ENCODE data around the gene USP11. TPM values are rescaled to one million over a fixed set of nuclear protein-coding genes. Genes with fewer than 3 reads are reported as not detected.

Gene USP11
- total RNA-seq, 1 donor from 2014 or later: 194 TPM

- Mint-ChIP-seq H3K4me3 (ENCODE audit: unreplicated experiment) (no peak overlapping the region), H3K27ac (ENCODE audit: unreplicated experiment) (no peak overlapping the region), H3K4me1 (ENCODE audit: unreplicated experiment) (peaks cover 7% of the 10 kb centered on the region), H3K9me3 (ENCODE audit: unreplicated experiment) (no peaks in the 10 kb centered on the region), H3K27me3 (ENCODE audit: unreplicated experiment) (no peaks in the 10 kb centered on the region), H3K36me3 (ENCODE audit: unreplicated experiment) (peaks cover 38% of the 10 kb centered on the region)
- TF ChIP-seq CTCF (IDR thresholded peaks at IDR 0.05): no peak
- DNase-seq (ENCODE audit: extremely low spot score, unreplicated experiment): no peak
These were observed 6.7 kb upstream of the USP11 start for GRCh38 chrX:47226071-47226470.

- Mint-ChIP-seq H3K36me3 (ENCODE audit: unreplicated experiment) (peaks cover 38% of the 10 kb centered on the region), H3K9me3 (ENCODE audit: unreplicated experiment) (no peaks in the 10 kb centered on the region), H3K27me3 (ENCODE audit: unreplicated experiment) (no peaks in the 10 kb centered on the region), H3K4me3 (ENCODE audit: unreplicated experiment) (no peak overlapping the region), H3K4me1 (ENCODE audit: unreplicated experiment) (peaks cover 5% of the 10 kb centered on the region), H3K27ac (ENCODE audit: unreplicated experiment) (no peak overlapping the region)
- DNase-seq (ENCODE audit: extremely low spot score, unreplicated experiment): no peak
- no peak for TF ChIP-seq CTCF (IDR thresholded peaks at IDR 0.05)
These were observed 6.1 kb upstream of the USP11 start for GRCh38 chrX:47226531-47227333.

- peaks cover 38% of the 10 kb centered on the region for H3K36me3 Mint-ChIP-seq (ENCODE audit: unreplicated experiment)
- H3K27me3 Mint-ChIP-seq (ENCODE audit: unreplicated experiment): no peaks in the 10 kb centered on the region
- DNase-seq (ENCODE audit: extremely low spot score, unreplicated experiment): no peak
- peaks cover 6% of the 10 kb centered on the region for H3K4me1 Mint-ChIP-seq (ENCODE audit: unreplicated experiment)
- H3K9me3 Mint-ChIP-seq (ENCODE audit: unreplicated experiment): no peaks in the 10 kb centered on the region
- H3K4me3 Mint-ChIP-seq (ENCODE audit: unreplicated experiment): no peak overlapping the region
- no peak overlapping the region for H3K27ac Mint-ChIP-seq (ENCODE audit: unreplicated experiment)
- TF ChIP-seq CTCF (IDR thresholded peaks at IDR 0.05): no peak
These were observed 5.5 kb upstream of the USP11 start for GRCh38 chrX:47227334-47227583.

GRCh38 chrX:47228550-47229270 lies 4.1 kb upstream of the USP11 start:
- H3K9me3 Mint-ChIP-seq (ENCODE audit: unreplicated experiment): no peaks in the 10 kb centered on the region
- peaks cover 36% of the 10 kb centered on the region for H3K36me3 Mint-ChIP-seq (ENCODE audit: unreplicated experiment)
- no peaks in the 10 kb centered on the region for H3K27me3 Mint-ChIP-seq (ENCODE audit: unreplicated experiment)
- H3K27ac Mint-ChIP-seq (ENCODE audit: unreplicated experiment): no peak overlapping the region
- DNase-seq (ENCODE audit: extremely low spot score, unreplicated experiment): no peak
- peaks cover 11% of the 10 kb centered on the region for H3K4me1 Mint-ChIP-seq (ENCODE audit: unreplicated experiment)
- H3K4me3 Mint-ChIP-seq (ENCODE audit: unreplicated experiment): no peak overlapping the region
- no peak for TF ChIP-seq CTCF (IDR thresholded peaks at IDR 0.05)

GRCh38 chrX:47229427-47229826 lies 3.4 kb upstream of the USP11 start:
- no peak for TF ChIP-seq CTCF (IDR thresholded peaks at IDR 0.05)
- Mint-ChIP-seq H3K27me3 (ENCODE audit: unreplicated experiment) (no peaks in the 10 kb centered on the region), H3K36me3 (ENCODE audit: unreplicated experiment) (peaks cover 35% of the 10 kb centered on the region), H3K4me1 (ENCODE audit: unreplicated experiment) (peaks cover 11% of the 10 kb centered on the region), H3K9me3 (ENCODE audit: unreplicated experiment) (no peaks in the 10 kb centered on the region), H3K27ac (ENCODE audit: unreplicated experiment) (no peak overlapping the region), H3K4me3 (ENCODE audit: unreplicated experiment) (no peak overlapping the region)
- DNase-seq (ENCODE audit: extremely low spot score, unreplicated experiment): no peak
